GM12891 (cell line): ENCODE measurements around the gene SMCR8.

ENCODE experiments used
- PAX5 ChIP-seq: IDR thresholded peaks from 2 replicates; pipeline ENCODE4 v1.6.1; 2011; ENCODE audit warnings: low read length, moderate library complexity, mild to moderate bottlenecking; ENCODE audit not compliant: insufficient read depth, severe bottlenecking
- POLR2A ChIP-seq: IDR thresholded peaks from 2 replicates; pipeline ENCODE4 v1.6.1; 2011; ENCODE audit warnings: low read depth, low read length, control low read depth
- POLR2AphosphoS5 ChIP-seq: IDR thresholded peaks from 2 replicates; pipeline ENCODE4 v1.6.1; 2011; ENCODE audit warnings: low read depth, low read length, control low read depth
- POU2F2 ChIP-seq: IDR thresholded peaks from 2 replicates; pipeline ENCODE4 v1.6.1; 2011; ENCODE audit warnings: low read depth, mild to moderate bottlenecking, control low read depth, low read length, moderate library complexity

- TF ChIP-seq POU2F2 (no peak), POLR2A (no peak), POLR2AphosphoS5 (no peak), PAX5 (no peak)
These were observed 11.5 kb downstream of the SMCR8 start for GRCh38 chr17:18326572-18326971.
